OCI-LY1 (cell line): ENCODE measurements around the gene PTPRO.

Experiments
- H2AFZ ChIP-seq: fragments of 200-600 bp; sonication (generic), shearing (Covaris generic); 2 replicates; pipeline ENCODE4 v1.6.0; 2014; ENCODE audit warnings: antibody characterized with exemption, mild to moderate bottlenecking, low read length
- H3F3A ChIP-seq: fragments of 200-600 bp; sonication (generic), shearing (Covaris generic); 2 replicates; pipeline ENCODE4 v1.6.0; 2014; ENCODE audit warnings: mild to moderate bottlenecking, antibody characterized with exemption, low read length, moderate library complexity; ENCODE audit not compliant: insufficient read depth
- H3K27ac ChIP-seq: fragments of 200-600 bp; sonication (generic); 2 replicates; pipeline ENCODE4 v1.5.1; 2014; ENCODE audit warnings: low read length, mixed run types, mild to moderate bottlenecking, low read depth; ENCODE audit not compliant: poor library complexity, severe bottlenecking
- H3K27me3 ChIP-seq: fragments of 200-600 bp; sonication (generic); 2 replicates; pipeline ENCODE4 v1.6.0; 2014; ENCODE audit warnings: antibody characterized with exemption, mild to moderate bottlenecking, low read length, moderate library complexity; ENCODE audit not compliant: insufficient read depth
- H3K36me3 ChIP-seq: fragments of 200-600 bp; sonication (generic); 2 replicates; pipeline ENCODE4 v1.6.1; 2014; ENCODE audit warnings: mild to moderate bottlenecking, antibody characterized with exemption, low read length, moderate library complexity, mixed read lengths; ENCODE audit not compliant: insufficient read depth
- H3K4me1 ChIP-seq: fragments of 200-600 bp; sonication (generic); 2 replicates; pipeline ENCODE4 v1.5.1; 2014; ENCODE audit warnings: mild to moderate bottlenecking, low read length, moderate library complexity; ENCODE audit not compliant: insufficient read depth, severe bottlenecking
- H3K4me2 ChIP-seq: fragments of 200-600 bp; sonication (generic), shearing (Covaris generic); 2 replicates; pipeline ENCODE4 v1.6.1; 2014; ENCODE audit warnings: low read length
- H3K4me3 ChIP-seq: fragments of 200-600 bp; sonication (generic); 2 replicates; pipeline ENCODE4 v1.5.1; 2014; ENCODE audit warnings: low read length, low read depth, mild to moderate bottlenecking, mixed read lengths; ENCODE audit not compliant: poor library complexity, severe bottlenecking
- H3K79me2 ChIP-seq: fragments of 200-600 bp; shearing (Covaris generic); 2 replicates; pipeline ENCODE4 v1.6.1; 2016; ENCODE audit warnings: mixed run types, low read length, mixed read lengths; ENCODE audit not compliant: insufficient read depth
- H3K9ac ChIP-seq: fragments of 200-600 bp; sonication (generic), shearing (Covaris generic); 2 replicates; pipeline ENCODE4 v1.6.1; 2014; ENCODE audit warnings: mild to moderate bottlenecking, low read length, mixed read lengths
- H3K9me2 ChIP-seq: fragments of 200-600 bp; sonication (generic), shearing (Covaris generic); 2 replicates; pipeline ENCODE4 v1.6.1; 2014; ENCODE audit warnings: low read depth, mild to moderate bottlenecking, low read length, mixed read lengths
- H3K9me3 ChIP-seq: fragments of 200-600 bp; shearing (Covaris generic); 2 replicates; pipeline ENCODE4 v1.6.1; 2014; ENCODE audit warnings: low read length, mixed read lengths
- H4K20me1 ChIP-seq: fragments of 200-600 bp; sonication (generic), shearing (Covaris generic); 2 replicates; pipeline ENCODE4 v1.6.0; 2016; ENCODE audit warnings: mild to moderate bottlenecking, low read length; ENCODE audit not compliant: insufficient read depth
- EZH2 ChIP-seq: fragments of 200-600 bp; sonication (generic), shearing (Covaris generic); IDR thresholded peaks from 2 replicates; pipeline ENCODE4 v1.8.0; 2017; ENCODE audit warnings: borderline replicate concordance, mixed run types, mild to moderate bottlenecking, antibody characterized with exemption, low read length, moderate library complexity, mixed read lengths
- TF ChIP-seq, protein P1 (sequence below): fragments of 200-600 bp; sonication (generic), shearing (Covaris generic); IDR thresholded peaks from 2 replicates; pipeline ENCODE4 v1.5.1; 2017; ENCODE audit warnings: mild to moderate bottlenecking, antibody characterized with exemption, low read length, moderate library complexity, mixed read lengths

The PTPRO gene

DNA sequence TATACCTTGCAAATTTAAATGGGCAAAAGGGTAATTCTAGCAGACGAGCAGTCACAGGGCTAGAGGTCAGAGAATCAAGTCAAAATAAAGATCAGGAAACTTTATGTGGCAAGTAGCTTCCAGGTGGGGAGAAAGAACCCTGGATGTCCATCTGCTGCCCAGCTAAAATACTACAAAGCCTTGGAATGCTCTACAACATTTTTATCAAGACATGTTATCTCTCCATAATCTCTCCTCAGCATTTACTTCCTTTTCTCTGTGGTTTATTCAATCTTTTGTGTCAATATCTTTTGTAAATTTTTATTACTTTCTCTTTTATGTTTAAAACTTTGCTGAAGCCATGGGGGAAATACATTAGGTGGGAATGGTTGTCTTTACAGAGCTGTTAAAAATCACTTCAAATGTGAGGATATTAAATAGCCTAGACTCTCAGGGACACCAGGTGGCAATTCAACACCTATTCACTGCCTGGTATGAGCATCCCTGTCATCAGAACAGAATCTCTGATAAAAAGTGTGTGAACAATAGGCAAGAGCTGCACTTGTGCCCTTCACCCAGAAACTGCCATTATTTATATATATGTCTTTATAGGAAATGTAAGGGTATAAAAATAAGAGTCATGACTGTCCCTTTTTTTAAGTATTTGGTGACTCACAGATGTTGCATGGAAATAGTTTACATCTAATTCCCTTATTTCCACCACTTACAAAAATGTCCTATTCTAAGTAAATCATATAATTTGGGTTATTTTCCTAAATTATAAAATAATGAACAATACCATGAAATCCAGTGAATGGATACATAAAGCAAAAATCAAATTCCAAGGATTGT lies 314.0 kb downstream of the PTPRO start:
- no peaks in the 10 kb centered on the region for H3K9me3 ChIP-seq
- no peaks in the 10 kb centered on the region for H3K27me3 ChIP-seq
- H3K36me3 ChIP-seq = no peaks in the 10 kb centered on the region
- H3K27ac ChIP-seq = no peak overlapping the region
- no peaks in the 10 kb centered on the region for H4K20me1 ChIP-seq
- H3K9me2 ChIP-seq = no peaks in the 10 kb centered on the region
- H3F3A ChIP-seq = no peaks in the 10 kb centered on the region
- TF ChIP-seq EZH2 = no peak
- no peaks in the 10 kb centered on the region for H3K79me2 ChIP-seq
- no peak overlapping the region for H3K4me3 ChIP-seq
- no peak overlapping the region for H2AFZ ChIP-seq
- H3K4me1 ChIP-seq = peaks cover 1% of the 10 kb centered on the region
- H3K4me2 ChIP-seq = no peak overlapping the region
- H3K9ac ChIP-seq = no peak overlapping the region

DNA sequence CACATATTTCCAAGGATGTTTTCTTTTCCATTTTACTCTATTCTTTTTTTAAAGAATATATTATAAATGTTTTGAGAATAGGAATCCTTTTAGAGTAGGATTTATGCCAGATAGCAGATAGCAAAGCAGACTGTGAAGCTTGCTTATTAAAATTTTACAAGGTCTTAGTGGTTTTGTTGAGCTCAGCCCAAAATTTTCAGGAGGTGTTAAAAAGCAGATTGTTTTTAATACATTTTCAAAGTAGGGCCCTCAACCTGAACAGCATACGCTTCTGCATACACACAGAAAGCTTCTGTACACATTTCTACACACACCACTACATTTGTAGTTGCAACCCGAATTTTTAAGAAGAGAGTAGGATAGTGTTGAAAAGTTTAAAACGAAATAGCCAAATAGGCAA lies 315.9 kb downstream of the PTPRO start:
- Histone ChIP-seq H3K79me2 (no peaks in the 10 kb centered on the region), H3F3A (no peaks in the 10 kb centered on the region), H3K4me2 (no peak overlapping the region), H3K36me3 (no peaks in the 10 kb centered on the region), H4K20me1 (no peaks in the 10 kb centered on the region), H3K9ac (no peak overlapping the region), H3K9me2 (no peaks in the 10 kb centered on the region), H3K9me3 (no peaks in the 10 kb centered on the region), H3K27ac (no peak overlapping the region), H2AFZ (no peak overlapping the region), H3K27me3 (no peaks in the 10 kb centered on the region), H3K4me1 (no peaks in the 10 kb centered on the region), H3K4me3 (no peak overlapping the region)
- no peak for TF ChIP-seq EZH2
- TF ChIP-seq, protein P1, sequence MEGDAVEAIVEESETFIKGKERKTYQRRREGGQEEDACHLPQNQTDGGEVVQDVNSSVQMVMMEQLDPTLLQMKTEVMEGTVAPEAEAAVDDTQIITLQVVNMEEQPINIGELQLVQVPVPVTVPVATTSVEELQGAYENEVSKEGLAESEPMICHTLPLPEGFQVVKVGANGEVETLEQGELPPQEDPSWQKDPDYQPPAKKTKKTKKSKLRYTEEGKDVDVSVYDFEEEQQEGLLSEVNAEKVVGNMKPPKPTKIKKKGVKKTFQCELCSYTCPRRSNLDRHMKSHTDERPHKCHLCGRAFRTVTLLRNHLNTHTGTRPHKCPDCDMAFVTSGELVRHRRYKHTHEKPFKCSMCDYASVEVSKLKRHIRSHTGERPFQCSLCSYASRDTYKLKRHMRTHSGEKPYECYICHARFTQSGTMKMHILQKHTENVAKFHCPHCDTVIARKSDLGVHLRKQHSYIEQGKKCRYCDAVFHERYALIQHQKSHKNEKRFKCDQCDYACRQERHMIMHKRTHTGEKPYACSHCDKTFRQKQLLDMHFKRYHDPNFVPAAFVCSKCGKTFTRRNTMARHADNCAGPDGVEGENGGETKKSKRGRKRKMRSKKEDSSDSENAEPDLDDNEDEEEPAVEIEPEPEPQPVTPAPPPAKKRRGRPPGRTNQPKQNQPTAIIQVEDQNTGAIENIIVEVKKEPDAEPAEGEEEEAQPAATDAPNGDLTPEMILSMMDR = no peak

DNA sequence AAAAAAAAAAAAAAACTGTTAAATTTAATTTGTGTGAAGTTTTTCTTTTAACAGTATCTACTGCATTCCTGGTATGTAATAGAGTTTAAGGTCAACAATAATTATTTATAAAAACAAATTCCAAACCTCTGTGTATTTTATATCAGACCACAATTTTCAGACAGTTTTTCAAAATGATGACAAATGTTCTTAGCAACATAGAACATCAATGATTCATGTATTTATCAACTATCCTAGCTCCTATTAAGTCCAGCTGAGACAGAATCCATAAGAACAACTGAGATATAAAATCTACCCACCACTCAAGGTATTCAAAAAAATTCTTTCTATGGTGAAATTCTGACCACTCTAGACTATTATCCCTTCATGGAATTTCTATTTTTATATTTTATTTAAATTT lies 322.4 kb downstream of the PTPRO start:
- no peaks in the 10 kb centered on the region for H3K9me3 ChIP-seq
- H2AFZ ChIP-seq = no peak overlapping the region
- no peak overlapping the region for H3K27ac ChIP-seq
- no peak overlapping the region for H3K9ac ChIP-seq
- TF ChIP-seq EZH2 = no peak
- TF ChIP-seq, protein P1 = no peak
- no peaks in the 10 kb centered on the region for H4K20me1 ChIP-seq
- no peaks in the 10 kb centered on the region for H3K4me1 ChIP-seq
- H3F3A ChIP-seq = no peaks in the 10 kb centered on the region
- H3K4me3 ChIP-seq = no peak overlapping the region
- no peaks in the 10 kb centered on the region for H3K27me3 ChIP-seq
- no peaks in the 10 kb centered on the region for H3K79me2 ChIP-seq
- no peak overlapping the region for H3K4me2 ChIP-seq
- H3K36me3 ChIP-seq = no peaks in the 10 kb centered on the region
- H3K9me2 ChIP-seq = no peaks in the 10 kb centered on the region

DNA sequence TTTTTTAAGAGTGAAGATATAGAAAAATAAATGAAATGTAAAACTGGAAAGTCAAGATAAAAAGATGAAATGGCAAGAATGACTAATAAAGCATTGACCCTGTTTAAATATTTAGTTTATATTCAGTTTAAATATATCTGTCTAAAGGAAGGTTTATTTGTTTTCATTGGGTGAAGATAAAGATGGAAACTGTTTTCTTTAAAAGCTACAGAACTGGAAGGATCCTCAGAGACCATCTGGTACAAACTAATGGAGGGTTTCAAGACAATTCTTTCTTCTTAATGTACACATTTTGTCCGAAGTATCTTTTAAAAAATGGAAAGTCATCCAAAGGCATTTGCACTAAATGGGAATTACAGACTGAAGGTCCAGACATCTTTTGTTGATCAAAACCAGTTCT lies 324.3 kb downstream of the PTPRO start:
- no peaks in the 10 kb centered on the region for H3K36me3 ChIP-seq
- H3K27ac ChIP-seq = no peak overlapping the region
- no peak overlapping the region for H2AFZ ChIP-seq
- H3K27me3 ChIP-seq = no peaks in the 10 kb centered on the region
- H3K9me3 ChIP-seq = no peaks in the 10 kb centered on the region
- H3F3A ChIP-seq = no peaks in the 10 kb centered on the region
- H3K9me2 ChIP-seq = no peaks in the 10 kb centered on the region
- H3K4me3 ChIP-seq = no peak overlapping the region
- no peak overlapping the region for H3K4me2 ChIP-seq
- H4K20me1 ChIP-seq = no peaks in the 10 kb centered on the region
- no peak for TF ChIP-seq EZH2
- TF ChIP-seq, protein P1 = no peak
- no peaks in the 10 kb centered on the region for H3K4me1 ChIP-seq
- H3K9ac ChIP-seq = no peak overlapping the region
- no peaks in the 10 kb centered on the region for H3K79me2 ChIP-seq
